A549 (cell line): ENCODE results near the gene ZNF655. TPM values are rescaled to one million over a fixed set of nuclear protein-coding genes. Genes with fewer than 3 reads are reported as not detected.
"Not testable (repeated sequence)": the region's sequence is repeated elsewhere in the genome, so short reads cannot be mapped to it uniquely, and the experiment has no call there.

ENCODE experiments used
- ATAC-seq, 2 experiments: fragments of 200-7000 bp in 1 of 2; fragments of >200 bp in 1 of 2; cut with Nextera tagmentation in 1 of 2; cut with Tn5 transposase in 1 of 2; 3 replicates each; pipeline versions ENCODE4 v1.8.0 to v1.9.1; 2018 to 2020; ENCODE audit warnings: mild to moderate bottlenecking in 1 of 2, moderate library complexity in 1 of 2
- CTCF ChIA-PET: fragments of 300-600 bp; sonication (Branson Sonifier 250); formaldehyde crosslinking; extraction: SDS; loops from one replicate; lab custom pipeline; 2021; ENCODE audit warnings: antibody characterized with exemption, inconsistent platforms; lab: Yijun Ruan, JAX
- POLR2A ChIA-PET: fragments of 350-600 bp; formaldehyde crosslinking; extraction: SDS; loops from one replicate; lab custom pipeline; 2021; ENCODE audit warnings: antibody characterized with exemption, inconsistent platforms; lab: Yijun Ruan, JAX
- DNase-seq, 2 experiments: peaks; one replicate each; pipeline versions ENCODE4 v3.0.0 to v3.0.0-alpha.2; 2011 to 2016; ENCODE audit warnings: low read depth in 1 of 2, low spot score in 1 of 2
- FAIRE-seq: peaks from 2 replicates; lab custom pipeline; 2011; peaks lifted over from hg19 to GRCh38; lab: Jason Lieb, UNC
- H3K27ac ChIP-seq, 2 experiments: fragments of >200 bp; sonication (Bioruptor Twin); formaldehyde crosslinking; 3 replicates each; pipeline ENCODE4 v1.5.1; 2016 to 2017
- H3K4me1 ChIP-seq: fragments of >200 bp; sonication (Bioruptor Twin); formaldehyde crosslinking; 3 replicates; pipeline ENCODE4 v1.6.1; 2016
- H3K4me2 ChIP-seq: fragments of >200 bp; sonication (Bioruptor Twin); formaldehyde crosslinking; 3 replicates; pipeline ENCODE4 v1.6.1; 2016
- H3K4me3 ChIP-seq: fragments of >200 bp; sonication (Bioruptor Twin); formaldehyde crosslinking; 3 replicates; pipeline ENCODE4 v1.5.1; 2016
- H3K9me3 ChIP-seq: fragments of >200 bp; sonication (Bioruptor Twin); formaldehyde crosslinking; 3 replicates; pipeline ENCODE4 v1.6.1; 2016
- ATOH8 ChIP-seq: fragments of 250-450 bp; sonication (Bioruptor Pico); IDR thresholded peaks from 2 replicates; pipeline ENCODE4 v1.5.0; 2020; ENCODE audit warnings: low read depth, mild to moderate bottlenecking, moderate library complexity
- BHLHE40 ChIP-seq: IDR thresholded peaks from 2 replicates; pipeline ENCODE4 v1.6.1; 2012; ENCODE audit warnings: low read depth, low read length, inconsistent platforms
- CBX8 ChIP-seq: fragments of 200-600 bp; sonication (generic); IDR thresholded peaks from 2 replicates; pipeline ENCODE4 v1.6.1; 2016
- CEBPB ChIP-seq, 2 experiments: fragments of >200 bp in 1 of 2; sonication (Bioruptor Twin) in 1 of 2; formaldehyde crosslinking in 1 of 2; IDR thresholded peaks; 2 replicates each; pipeline ENCODE4 v1.6.1; 2012 to 2016
- EHF ChIP-seq: fragments of 250-450 bp; sonication (Bioruptor Pico); IDR thresholded peaks from 2 replicates; pipeline ENCODE4 v1.5.0; 2020; ENCODE audit warnings: mild to moderate bottlenecking
- FOSL2 ChIP-seq, 2 experiments: fragments of 450-650 bp in 1 of 2; fragments of >200 bp in 1 of 2; sonication (Bioruptor Twin) in 1 of 2; formaldehyde crosslinking; IDR thresholded peaks; 2 replicates each; pipeline versions ENCODE4 v1.5.0 to v1.6.1; 2016 to 2020; ENCODE audit warnings: mild to moderate bottlenecking in 1 of 2, moderate library complexity in 1 of 2
- FOXS1 ChIP-seq: fragments of 250-450 bp; sonication (Bioruptor Pico); IDR thresholded peaks from 2 replicates; pipeline ENCODE4 v1.5.0; 2020; ENCODE audit warnings: mild to moderate bottlenecking, moderate library complexity
- GATA3 ChIP-seq: IDR thresholded peaks from 2 replicates; pipeline ENCODE4 v1.6.1; 2012; ENCODE audit warnings: borderline replicate concordance
- HDAC2 ChIP-seq: fragments of 200-600 bp; sonication (generic); IDR thresholded peaks from 2 replicates; pipeline ENCODE4 v1.6.1; 2016
- JUNB ChIP-seq: fragments of >200 bp; sonication (Bioruptor Twin); formaldehyde crosslinking; IDR thresholded peaks from 2 replicates; pipeline ENCODE4 v1.6.1; 2016
- RAD21 ChIP-seq, 2 experiments: fragments of >200 bp in 1 of 2; sonication (Bioruptor Twin) in 1 of 2; formaldehyde crosslinking in 1 of 2; IDR thresholded peaks in 1 of 2; conservative IDR thresholded peaks in 1 of 2; 2 replicates in 1 of 2; 3 replicates in 1 of 2; pipeline ENCODE4 v1.6.1; 2012 to 2018; ENCODE audit warnings: inconsistent platforms in 1 of 2
- RCOR1 ChIP-seq: fragments of 150-350 bp; IDR thresholded peaks from 2 replicates; pipeline ENCODE4 v1.6.1; 2014; ENCODE audit warnings: antibody characterized with exemption, low read length, low read depth
- RFX5 ChIP-seq: fragments of 450-650 bp; IDR thresholded peaks from 2 replicates; pipeline ENCODE4 v1.7.1; 2014; ENCODE audit warnings: antibody characterized with exemption, mild to moderate bottlenecking, moderate library complexity
- SMC3 ChIP-seq: fragments of >200 bp; sonication (Bioruptor Twin); formaldehyde crosslinking; IDR thresholded peaks from 3 replicates; pipeline ENCODE4 v1.6.1; 2018; ENCODE audit warnings: inconsistent platforms
- ZSCAN20 ChIP-seq: fragments of 250-450 bp; sonication (Bioruptor Pico); IDR thresholded peaks from 2 replicates; pipeline ENCODE4 v1.8.0; 2022; ENCODE audit warnings: mild to moderate bottlenecking, moderate library complexity
- WGBS: methylation state at CpG from one replicate; pipeline ENCODE4 v1.1.6; 2017; ENCODE audit errors: missing lambda C conversion rate; 5-methylcytosine and 5-hydroxymethylcytosine counted together
- polyA plus RNA-seq, 4 experiments: library from polyadenylated mRNA; depleted of rRNA in 3 of 4; stranded (reverse); fragments of >200 nt; fragmentation: RNase III in 1 of 4; extraction: RNeasy Plus Mini Kit Qiagen cat#74134 plus additional on column Dnase treatment in 1 of 4; gene quantifications; 2 replicates in 3 of 4; 3 replicates in 1 of 4; pipeline ENCODE4 v1.2.3, GENCODE V29; 2011 to 2017
- TF ChIP-seq, protein P1 (sequence below): fragments of 250-450 bp; sonication (Bioruptor Pico); IDR thresholded peaks from 2 replicates; pipeline ENCODE4 v1.5.0; 2021; ENCODE audit warnings: mild to moderate bottlenecking, moderate library complexity, borderline replicate concordance
- TF ChIP-seq, protein P2 (sequence below): fragments of 200-600 bp; sonication (generic); IDR thresholded peaks from 2 replicates; pipeline ENCODE4 v1.6.1; 2016; ENCODE audit warnings: antibody characterized with exemption, mild to moderate bottlenecking, moderate library complexity
- TF ChIP-seq, protein P3 (sequence below): IDR thresholded peaks from 2 replicates; pipeline ENCODE4 v1.6.1; 2012
- TF ChIP-seq, protein P4 (sequence below): IDR thresholded peaks from 2 replicates; pipeline ENCODE4 v1.6.1; 2012; ENCODE audit warnings: low read depth, borderline replicate concordance

The ZNF655 gene
- polyA plus RNA-seq, 2 of the 4 experiments (the other 2 are of a cell fraction), result 56.5 to 85.1 TPM

- TF ChIP-seq, protein P1, sequence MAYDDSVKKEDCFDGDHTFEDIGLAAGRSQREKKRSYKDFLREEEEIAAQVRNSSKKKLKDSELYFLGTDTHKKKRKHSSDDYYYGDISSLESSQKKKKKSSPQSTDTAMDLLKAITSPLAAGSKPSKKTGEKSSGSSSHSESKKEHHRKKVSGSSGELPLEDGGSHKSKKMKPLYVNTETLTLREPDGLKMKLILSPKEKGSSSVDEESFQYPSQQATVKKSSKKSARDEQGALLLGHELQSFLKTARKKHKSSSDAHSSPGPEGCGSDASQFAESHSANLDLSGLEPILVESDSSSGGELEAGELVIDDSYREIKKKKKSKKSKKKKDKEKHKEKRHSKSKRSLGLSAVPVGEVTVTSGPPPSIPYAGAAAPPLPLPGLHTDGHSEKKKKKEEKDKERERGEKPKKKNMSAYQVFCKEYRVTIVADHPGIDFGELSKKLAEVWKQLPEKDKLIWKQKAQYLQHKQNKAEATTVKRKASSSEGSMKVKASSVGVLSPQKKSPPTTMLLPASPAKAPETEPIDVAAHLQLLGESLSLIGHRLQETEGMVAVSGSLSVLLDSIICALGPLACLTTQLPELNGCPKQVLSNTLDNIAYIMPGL, result no peak
- TF ChIP-seq FOXS1 (CRISPR knock-in tag), result peak; percentile 35; the same call in 1 of the 2 replicates
- TF ChIP-seq SMC3, result no peak
- no peak for TF ChIP-seq HDAC2
- no peak for TF ChIP-seq ATOH8 (CRISPR knock-in tag)
- TF ChIP-seq GATA3, result peak; percentile 87; the same call in 1 of the 2 replicates
- TF ChIP-seq JUNB, result peak; percentile 96
- TF ChIP-seq ZSCAN20 (CRISPR knock-in tag), result no peak
- no peak for TF ChIP-seq CBX8
These were observed 4.4 kb downstream of the ZNF655 start (continued) for GRCh38 chr7:99562832-99563231.

DNA sequence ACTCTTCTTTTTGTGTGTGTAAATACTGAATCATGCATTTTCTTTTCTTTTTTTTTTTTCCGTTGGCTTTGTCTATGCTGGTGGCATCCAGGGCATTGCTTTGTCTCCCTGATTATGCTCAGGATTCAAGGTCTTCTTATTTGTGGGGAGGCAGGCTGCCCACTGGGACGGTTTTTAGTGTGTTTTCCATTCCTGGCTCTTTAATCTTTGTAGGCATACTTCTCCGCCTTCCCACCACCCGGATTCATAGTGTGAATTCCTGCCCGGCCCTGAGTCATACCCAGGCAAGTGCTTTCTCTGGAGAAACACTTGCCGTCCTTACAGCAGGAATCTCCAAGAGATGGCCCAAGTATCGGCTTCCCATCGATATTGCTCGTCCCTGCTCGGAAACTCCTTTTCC is 5.2 kb downstream of the ZNF655 start:
- POLR2A ChIA-PET, result interaction anchor here (1.0 kb wide), 1 partner anchor 12 kb away, joined by 3 read pairs; the partner anchor contains the start of gene FAM200A
- WGBS, result 16% methylated on average over 10 of the region's 10 CpGs
- Histone ChIP-seq H3K4me2 (peak overlapping the region; percentile 74), H3K4me1 (peaks cover 53% of the 10 kb centered on the region), H3K4me3 (peak overlapping the region; percentile 14; the same call in 2 of the 3 replicates), H3K27ac (peak overlapping the region; percentile 73 to 87), H3K9me3 (no peaks in the 10 kb centered on the region)
- no peak for FAIRE-seq
- TF ChIP-seq, protein P2, sequence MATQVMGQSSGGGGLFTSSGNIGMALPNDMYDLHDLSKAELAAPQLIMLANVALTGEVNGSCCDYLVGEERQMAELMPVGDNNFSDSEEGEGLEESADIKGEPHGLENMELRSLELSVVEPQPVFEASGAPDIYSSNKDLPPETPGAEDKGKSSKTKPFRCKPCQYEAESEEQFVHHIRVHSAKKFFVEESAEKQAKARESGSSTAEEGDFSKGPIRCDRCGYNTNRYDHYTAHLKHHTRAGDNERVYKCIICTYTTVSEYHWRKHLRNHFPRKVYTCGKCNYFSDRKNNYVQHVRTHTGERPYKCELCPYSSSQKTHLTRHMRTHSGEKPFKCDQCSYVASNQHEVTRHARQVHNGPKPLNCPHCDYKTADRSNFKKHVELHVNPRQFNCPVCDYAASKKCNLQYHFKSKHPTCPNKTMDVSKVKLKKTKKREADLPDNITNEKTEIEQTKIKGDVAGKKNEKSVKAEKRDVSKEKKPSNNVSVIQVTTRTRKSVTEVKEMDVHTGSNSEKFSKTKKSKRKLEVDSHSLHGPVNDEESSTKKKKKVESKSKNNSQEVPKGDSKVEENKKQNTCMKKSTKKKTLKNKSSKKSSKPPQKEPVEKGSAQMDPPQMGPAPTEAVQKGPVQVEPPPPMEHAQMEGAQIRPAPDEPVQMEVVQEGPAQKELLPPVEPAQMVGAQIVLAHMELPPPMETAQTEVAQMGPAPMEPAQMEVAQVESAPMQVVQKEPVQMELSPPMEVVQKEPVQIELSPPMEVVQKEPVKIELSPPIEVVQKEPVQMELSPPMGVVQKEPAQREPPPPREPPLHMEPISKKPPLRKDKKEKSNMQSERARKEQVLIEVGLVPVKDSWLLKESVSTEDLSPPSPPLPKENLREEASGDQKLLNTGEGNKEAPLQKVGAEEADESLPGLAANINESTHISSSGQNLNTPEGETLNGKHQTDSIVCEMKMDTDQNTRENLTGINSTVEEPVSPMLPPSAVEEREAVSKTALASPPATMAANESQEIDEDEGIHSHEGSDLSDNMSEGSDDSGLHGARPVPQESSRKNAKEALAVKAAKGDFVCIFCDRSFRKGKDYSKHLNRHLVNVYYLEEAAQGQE, result no peak
- TF ChIP-seq FOXS1 (CRISPR knock-in tag) (no peak), CEBPB (IDR thresholded peaks at IDR 0.05) (no peak), EHF (CRISPR knock-in tag) (no peak), RFX5 (no peak), RCOR1 (no peak), BHLHE40 (no peak), FOSL2 (IDR thresholded peaks at IDR 0.05) (0 out of 2 replicates have a peak, but pooled peaks have one; percentile 18), FOSL2 (CRISPR knock-in tag; IDR thresholded peaks at IDR 0.05) (peak; percentile 52), GATA3 (peak; percentile 12; the same call in 1 of the 2 replicates), RAD21 (conservative IDR thresholded peaks at IDR 0.05 in 1 of 2, IDR thresholded peaks at IDR 0.05 in 1 of 2) (0 out of 5 replicates have a peak, but pooled peaks of 1 of the 2 experiments have one; percentile 13)
- TF ChIP-seq, protein P3, sequence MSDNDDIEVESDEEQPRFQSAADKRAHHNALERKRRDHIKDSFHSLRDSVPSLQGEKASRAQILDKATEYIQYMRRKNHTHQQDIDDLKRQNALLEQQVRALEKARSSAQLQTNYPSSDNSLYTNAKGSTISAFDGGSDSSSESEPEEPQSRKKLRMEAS, result peak; percentile 40; the same call in 1 of the 2 replicates
- TF ChIP-seq, protein P4, sequence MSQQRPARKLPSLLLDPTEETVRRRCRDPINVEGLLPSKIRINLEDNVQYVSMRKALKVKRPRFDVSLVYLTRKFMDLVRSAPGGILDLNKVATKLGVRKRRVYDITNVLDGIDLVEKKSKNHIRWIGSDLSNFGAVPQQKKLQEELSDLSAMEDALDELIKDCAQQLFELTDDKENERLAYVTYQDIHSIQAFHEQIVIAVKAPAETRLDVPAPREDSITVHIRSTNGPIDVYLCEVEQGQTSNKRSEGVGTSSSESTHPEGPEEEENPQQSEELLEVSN, result no peak
- TF ChIP-seq, protein P1, result no peak
- CTCF ChIA-PET, result interaction anchor here (0.6 to 2.3 kb wide), 4 partner anchors 14 to 52 kb away, joined by 3 to 6 read pairs (median 5); no protein-coding TSS in a partner anchor
- ATAC-seq, result peak in 1 of 2 experiments; percentile 40; a peak in 3 of 6 replicates
- DNase-seq, result peak; percentile 52 to 72

DNA sequence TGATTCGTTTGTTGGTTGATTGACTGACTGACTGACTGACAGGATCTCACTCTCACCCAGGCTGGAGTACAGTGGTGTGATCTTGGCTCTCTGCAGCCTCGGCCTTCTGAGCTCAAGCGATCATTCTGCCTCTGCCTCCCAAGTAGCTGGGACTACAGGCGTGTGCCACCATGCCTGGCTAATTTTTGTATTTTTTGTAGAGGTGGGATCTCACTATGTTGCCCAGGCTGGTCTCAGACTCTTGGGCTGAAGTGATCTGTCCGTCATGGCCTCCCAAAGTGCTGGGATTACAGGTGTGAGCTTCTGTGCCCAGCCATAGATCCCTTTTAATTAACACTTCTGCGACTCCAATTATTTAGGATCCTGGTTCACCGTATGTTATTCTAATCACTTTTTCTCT is 10.3 kb downstream of the ZNF655 start:
- FAIRE-seq, H3K4me3 ChIP-seq, POLR2A ChIA-PET, DNase-seq, H3K4me2 ChIP-seq, CTCF ChIA-PET, ATAC-seq, H3K27ac ChIP-seq, H3K9me3 ChIP-seq: not testable (repeated sequence)
- WGBS, result 97% methylated on average over 7 of the region's 7 CpGs
- peaks cover 12% of the 10 kb centered on the region for H3K4me1 ChIP-seq
